NCI-H774 (cell line): ENCODE data around the gene GFPT1.
A peak's percentile ranks its signal among the peaks of the same experiment; 100 is the strongest.
"Not testable (repeated sequence)": the region's sequence is repeated elsewhere in the genome, so short reads cannot be mapped to it uniquely, and the experiment has no call there.

ENCODE experiments used
- DNase-seq: peaks from one replicate; lab custom pipeline; 2025; lab: John Stamatoyannopoulos, UW

The GFPT1 gene

DNA sequence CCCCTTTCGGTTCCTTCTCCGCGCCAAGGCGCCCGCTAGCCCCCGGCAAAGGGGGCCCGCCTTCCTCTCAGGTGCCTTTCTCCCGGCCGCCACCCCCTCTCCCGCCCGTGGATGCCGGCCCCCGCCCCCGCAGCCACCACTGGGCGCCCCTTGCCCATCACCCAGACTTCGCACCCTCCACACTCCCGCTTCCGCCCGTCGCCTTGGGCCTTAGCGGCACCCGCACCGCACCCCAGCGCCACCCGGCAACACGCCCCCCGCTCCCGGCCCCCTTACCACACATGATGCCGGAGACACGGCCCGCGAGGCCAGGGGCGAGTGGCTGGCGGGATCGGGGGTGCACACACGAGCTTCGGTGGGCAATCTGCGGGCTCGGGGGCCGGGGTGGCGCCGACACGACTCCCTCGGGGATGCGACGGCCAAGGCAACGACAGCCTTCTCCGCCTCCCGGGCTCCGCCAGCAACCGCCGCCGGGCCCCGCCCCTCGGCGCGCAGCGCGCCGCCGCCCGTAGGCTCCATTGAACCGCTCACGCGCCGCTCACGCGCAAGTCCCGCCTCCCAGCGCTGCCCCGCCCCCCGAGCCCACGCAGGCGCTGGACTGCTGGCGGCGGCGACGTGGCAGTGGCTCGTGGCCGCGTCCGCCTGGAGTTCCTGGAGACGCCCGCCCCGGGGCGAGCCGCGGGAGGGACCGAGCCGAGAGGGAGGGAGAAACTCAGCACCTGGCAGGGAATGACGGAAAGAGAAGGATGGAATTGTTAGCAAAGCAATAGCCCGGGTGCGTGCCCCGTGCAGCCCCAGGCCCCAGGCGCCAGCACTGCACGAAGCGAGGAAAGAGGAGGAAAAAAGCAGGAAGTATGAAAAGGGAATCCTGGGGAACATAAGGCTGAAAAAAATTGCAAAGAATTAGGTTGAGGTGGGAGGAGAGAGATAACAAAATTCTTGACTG is at the start of gene GFPT1:
Gene GFPT1 (minus strand): TSS at position 439 of the 946 bp plus-strand sequence. CDS start 156 bp downstream, at position 283.
- peak; percentile 91 for DNase-seq

- DNase-seq = no peak
Measured at GRCh38 chr2:69436596-69436937, 49.5 kb upstream of the GFPT1 start.

DNA sequence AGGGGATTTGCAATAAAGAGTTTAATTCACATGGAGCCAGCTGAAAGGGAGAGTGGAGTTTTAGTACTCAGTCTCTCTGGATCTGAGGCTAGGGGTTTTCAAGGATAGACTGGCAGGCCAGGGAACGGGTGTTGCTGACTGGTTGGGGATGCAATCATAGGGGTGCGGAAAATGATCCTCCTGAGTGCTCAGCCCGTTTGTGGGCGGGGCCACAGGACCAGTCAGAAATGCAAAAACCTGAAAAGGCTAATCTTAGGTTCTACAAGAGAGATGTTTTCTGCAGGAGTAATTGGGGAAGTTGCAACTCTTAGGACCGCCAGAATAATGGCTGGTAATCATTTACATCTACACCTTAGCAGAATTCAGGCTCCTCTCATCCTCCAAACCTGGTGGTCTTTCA is 47.7 kb upstream of the GFPT1 start:
- no peak for DNase-seq

GRCh38 chr2:69429491-69430183 is 42.6 kb upstream of the GFPT1 start:
- no peak for DNase-seq

GRCh38 chr2:69428981-69429380 is 42.0 kb upstream of the GFPT1 start:
- DNase-seq = no peak

- no peak for DNase-seq
Measured at GRCh38 chr2:69424419-69424818, 37.4 kb upstream of the GFPT1 start.

DNA sequence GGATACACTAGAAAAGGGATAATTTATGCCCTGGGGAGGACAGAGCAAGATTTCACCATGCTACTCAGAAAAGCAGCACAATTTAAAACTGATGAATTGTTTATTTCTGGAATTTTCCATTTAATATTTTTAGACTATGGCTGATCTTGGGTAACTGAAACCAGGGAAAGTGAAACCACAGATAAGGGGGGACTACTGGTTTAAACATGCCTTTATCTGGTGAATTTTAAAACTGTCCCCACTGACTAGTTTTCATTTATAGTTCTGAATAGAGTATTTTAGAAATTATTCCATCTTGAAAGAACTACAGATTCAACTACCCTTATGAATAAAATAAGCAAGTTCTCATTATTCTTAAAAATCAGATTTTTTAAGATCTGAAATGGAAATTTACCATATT is 35.2 kb upstream of the GFPT1 start:
- DNase-seq = no peak

DNA sequence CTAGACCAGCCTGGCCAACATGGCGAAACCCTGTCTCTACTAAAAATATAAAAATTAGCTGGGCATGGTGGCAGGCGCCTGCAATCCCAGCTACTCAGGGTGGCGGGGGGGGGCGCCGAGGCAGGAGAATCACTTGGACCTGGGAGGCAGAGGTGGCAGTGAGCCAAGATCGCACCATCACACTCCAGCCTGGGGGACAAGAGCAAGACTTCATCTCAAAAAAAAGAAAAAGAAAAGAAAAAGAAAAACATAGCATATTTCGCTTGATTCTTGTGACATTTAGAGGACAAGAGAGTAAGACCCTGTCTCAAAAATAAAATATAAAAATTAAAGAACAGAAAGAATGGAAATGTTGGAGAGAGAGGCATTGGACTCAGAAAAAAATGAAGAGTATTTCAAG is 32.1 kb upstream of the GFPT1 start:
- DNase-seq = not testable (repeated sequence)

DNA sequence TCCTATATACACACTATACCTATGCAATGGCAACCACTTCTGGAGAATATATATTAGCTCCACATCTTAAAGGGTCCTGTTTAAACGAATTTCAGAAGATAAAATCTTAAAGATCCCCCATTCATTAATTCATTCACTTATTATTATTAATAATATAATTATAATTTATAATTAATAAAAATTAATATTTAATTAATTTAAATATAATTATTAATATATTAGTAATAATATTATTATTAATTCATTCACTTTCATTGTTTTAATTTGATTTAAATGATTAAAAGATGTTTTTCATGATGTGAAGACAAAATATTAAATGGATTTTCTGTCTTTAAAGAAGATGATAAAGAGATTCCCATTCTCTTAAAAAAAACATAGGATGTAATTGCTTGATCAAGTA is 29.1 kb upstream of the GFPT1 start:
- no peak for DNase-seq

- DNase-seq = no peak
Measured at GRCh38 chr2:69411120-69411519, 24.1 kb upstream of the GFPT1 start.

DNA sequence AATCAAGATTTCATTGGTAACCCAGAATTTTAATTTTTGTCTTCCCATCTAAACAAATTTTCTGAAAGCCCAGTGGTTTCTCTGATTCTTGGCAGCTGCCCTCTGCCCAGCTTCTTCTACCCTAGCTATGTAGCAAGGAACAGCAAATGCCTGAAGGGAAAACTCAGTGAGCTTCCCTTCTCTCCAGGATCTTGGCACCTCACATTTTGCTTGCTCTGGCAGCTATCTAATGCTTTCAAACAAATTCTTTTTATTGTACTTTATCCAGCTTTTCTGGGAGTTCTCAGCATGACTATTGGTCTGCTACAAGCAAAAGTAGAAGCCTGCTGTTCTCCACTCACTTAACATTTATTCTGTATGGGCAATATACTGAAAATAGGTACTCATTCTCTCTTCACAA is 18.3 kb upstream of the GFPT1 start:
- no peak for DNase-seq

DNA sequence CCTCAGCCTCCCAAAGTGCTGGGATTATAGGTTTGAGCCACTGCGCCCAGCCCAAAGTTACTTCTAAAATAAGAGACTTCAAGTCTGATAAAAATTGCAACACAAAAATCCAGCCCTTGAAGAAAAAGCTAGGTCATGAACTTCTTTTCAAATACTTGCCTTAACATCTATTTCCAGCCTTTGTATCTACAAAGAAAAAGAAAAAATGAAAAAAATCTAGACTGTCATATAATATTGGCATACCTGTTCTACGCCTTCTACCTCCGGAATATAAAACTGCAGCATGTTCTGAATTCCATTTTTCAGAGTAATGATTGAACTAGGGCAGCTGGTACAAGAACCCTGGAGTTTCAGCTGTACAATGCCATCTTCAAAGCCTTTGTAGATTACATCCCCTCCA is 13.1 kb upstream of the GFPT1 start:
- DNase-seq = no peak

DNA sequence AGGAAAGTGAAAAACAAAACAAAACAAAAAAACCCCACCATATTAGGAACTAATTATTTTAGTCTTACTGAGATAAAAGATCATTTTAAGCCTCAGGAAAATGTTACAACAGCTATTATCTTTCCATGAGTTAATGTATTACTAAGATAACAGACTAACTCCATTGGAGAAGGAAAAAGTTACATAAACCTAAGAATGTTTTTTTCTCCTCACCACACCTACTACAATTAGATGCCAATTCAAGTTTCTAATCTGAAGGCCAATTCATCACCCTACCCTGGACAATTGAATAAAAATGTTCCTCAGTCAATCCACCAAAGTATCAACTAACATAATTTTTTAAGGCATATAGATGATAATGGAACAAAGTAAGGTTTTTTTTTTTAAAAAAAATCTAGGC is 10.2 kb upstream of the GFPT1 start:
- DNase-seq = no peak

DNA sequence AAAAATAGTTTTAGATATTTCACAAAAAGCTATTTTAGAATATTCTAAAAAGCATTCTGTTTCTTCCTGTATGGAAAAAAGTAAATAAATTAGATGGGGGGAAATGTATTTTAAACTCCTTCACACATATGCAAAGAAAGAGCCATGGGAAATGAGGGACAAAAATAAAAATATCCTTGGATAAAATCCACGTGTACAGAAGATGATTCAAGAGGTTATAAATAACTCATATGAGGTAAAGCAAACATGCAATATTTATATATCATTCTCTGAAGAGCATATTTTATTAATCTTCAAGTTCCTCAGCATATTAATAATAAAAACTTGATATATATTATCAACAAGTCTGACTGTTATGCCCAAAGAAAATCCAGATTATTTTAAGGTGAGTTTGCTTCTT is 8.8 kb upstream of the GFPT1 start:
- DNase-seq = no peak

- no peak for DNase-seq
Measured at GRCh38 chr2:69393963-69394362, 6.9 kb upstream of the GFPT1 start.

- no peak for DNase-seq
Measured at GRCh38 chr2:69390471-69390870, 3.4 kb upstream of the GFPT1 start.

- DNase-seq = no peak
Measured at GRCh38 chr2:69390001-69390400, 3.0 kb upstream of the GFPT1 start.

DNA sequence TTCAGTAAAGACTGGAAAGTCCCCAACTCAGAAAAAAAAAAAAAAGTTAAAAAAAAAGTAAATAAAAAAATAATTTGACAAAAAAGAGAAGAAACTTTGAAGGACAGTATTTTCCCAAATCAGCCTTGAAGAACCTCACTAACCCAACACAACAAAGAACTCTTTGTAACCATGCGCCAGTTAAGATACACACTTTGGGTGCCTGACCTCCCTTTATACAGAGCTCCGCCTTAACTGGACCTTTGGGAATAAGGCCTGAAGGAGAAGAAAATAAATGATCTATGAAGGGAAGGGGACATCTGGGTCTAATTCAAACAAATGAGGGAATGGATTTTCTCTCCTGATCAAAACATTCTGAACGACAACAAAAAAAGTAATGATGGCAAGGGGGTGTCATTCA is 2.2 kb upstream of the GFPT1 start:
- DNase-seq = no peak

- DNase-seq = no peak
Measured at GRCh38 chr2:69387770-69388481, 899 bp upstream of the GFPT1 start.

DNA sequence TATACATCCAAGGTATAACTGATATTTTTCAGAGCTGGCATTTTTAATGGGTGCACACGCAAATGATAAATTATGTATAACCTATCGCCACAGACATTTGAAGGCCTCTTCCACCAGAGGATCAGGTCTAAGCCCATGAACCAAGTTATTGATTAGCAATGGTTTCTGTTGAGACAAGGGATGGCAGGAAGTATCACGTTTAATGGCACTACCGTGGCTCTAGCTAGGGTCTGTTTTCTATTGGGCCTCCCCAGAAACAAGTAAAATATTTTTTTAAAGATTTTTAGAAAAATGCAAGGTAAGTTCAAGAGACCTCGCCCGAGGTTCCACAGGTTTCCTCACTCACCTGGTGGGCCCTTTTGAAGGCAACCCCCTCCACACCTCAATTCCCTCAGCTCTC is 667 bp downstream of the GFPT1 start:
- DNase-seq = no peak

- DNase-seq = no peak
Measured at GRCh38 chr2:69385443-69386151, 1.4 kb downstream of the GFPT1 start.

DNA sequence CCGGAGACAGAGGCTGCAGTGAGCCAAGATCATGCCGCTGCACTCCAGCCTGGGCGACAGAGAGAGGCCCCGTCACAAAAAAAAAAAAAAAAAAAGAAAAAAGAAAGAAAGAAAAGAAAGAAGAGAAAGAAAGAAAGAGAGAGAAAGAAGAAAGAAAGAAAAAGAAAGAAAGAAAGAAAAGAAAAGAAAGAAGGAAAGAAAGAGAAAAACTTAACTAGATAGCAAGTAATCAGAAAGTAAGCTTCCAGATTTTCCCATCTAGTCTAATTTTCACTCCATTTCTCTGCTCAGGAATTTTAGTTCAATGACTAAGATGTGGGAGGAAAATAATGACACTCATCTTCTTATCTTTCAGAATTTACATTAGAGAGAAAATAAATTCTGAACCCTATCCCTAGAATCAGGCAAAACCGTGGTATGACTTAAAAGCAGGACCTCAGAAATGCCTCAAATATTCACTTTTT is 2.4 kb downstream of the GFPT1 start:
- DNase-seq = no peak
